ENCODE results near the gene PRMT7. TPM values are rescaled to one million over a fixed set of nuclear protein-coding genes. Genes with fewer than 3 reads are reported as not detected.

PRMT7 gene
- total and polyA plus RNA-seq, 2 donors from 2014 or later, result 20.4 to 33.7 TPM

- H3K27me3 ChIP-seq (ENCODE audit: control insufficient read depth, insufficient read depth, low read length), result no peaks in the 10 kb centered on the region
- TF ChIP-seq CTCF (IDR thresholded peaks at IDR 0.05; ENCODE audit: borderline replicate concordance, extremely low read depth, insufficient read depth), result no peak
- FAIRE-seq (no peak), DNase-seq (peak in 1 of 5 donors; percentile 37)
- H3K4me3 ChIP-seq (ENCODE audit: low read length in 3 of 3), result no peak overlapping the region
- intact Hi-C loops (cut with DNase I), result no loop called here
- no peak overlapping the region for H3K27ac ChIP-seq (ENCODE audit: low read depth in 2 of 2, low read length in 2 of 2)
- H3K9ac ChIP-seq (ENCODE audit: low read length in 3 of 3), result no peak overlapping the region
- H3K4me1 ChIP-seq (ENCODE audit: control insufficient read depth in 2 of 3, insufficient read depth in 2 of 3, low read depth in 1 of 3, low read length in 3 of 3), result no peaks in the 10 kb centered on the region
- H3K9me3 ChIP-seq (ENCODE audit: control insufficient read depth in 2 of 3, insufficient read depth in 1 of 3, low read length in 3 of 3), result no peaks in the 10 kb centered on the region
- peaks cover 0 to 28% (median 27%) of the 10 kb centered on the region in 3 donors for H3K36me3 ChIP-seq (ENCODE audit: control insufficient read depth in 2 of 3, insufficient read depth in 3 of 3, low read length in 3 of 3)
These were observed 34.6 kb downstream of the PRMT7 start for GRCh38 chr16:68345351-68345810.

- Histone ChIP-seq H3K4me1 (ENCODE audit: control insufficient read depth in 2 of 3, insufficient read depth in 2 of 3, low read depth in 1 of 3, low read length in 3 of 3) (no peaks in the 10 kb centered on the region), H3K4me3 (ENCODE audit: low read length in 3 of 3) (no peak overlapping the region), H3K27ac (ENCODE audit: low read depth in 2 of 2, low read length in 2 of 2) (no peak overlapping the region), H3K9me3 (ENCODE audit: control insufficient read depth in 2 of 3, insufficient read depth in 1 of 3, low read length in 3 of 3) (no peaks in the 10 kb centered on the region), H3K9ac (ENCODE audit: low read length in 3 of 3) (no peak overlapping the region), H3K36me3 (ENCODE audit: control insufficient read depth in 2 of 3, insufficient read depth in 3 of 3, low read length in 3 of 3) (peaks cover 0 to 25% (median 24%) of the 10 kb centered on the region in 3 donors), H3K27me3 (ENCODE audit: control insufficient read depth, insufficient read depth, low read length) (no peaks in the 10 kb centered on the region)
- intact Hi-C loops (cut with DNase I), result no loop called here
- DNase-seq, result peak in 1 of 5 donors; percentile 51
- TF ChIP-seq CTCF (IDR thresholded peaks at IDR 0.05; ENCODE audit: borderline replicate concordance, extremely low read depth, insufficient read depth), result no peak
- no peak for FAIRE-seq
These were observed 35.3 kb downstream of the PRMT7 start for GRCh38 chr16:68345958-68346635.

GRCh38 chr16:68346892-68347480, 36.2 kb downstream of the PRMT7 start:
- FAIRE-seq, result no peak
- intact Hi-C loops (cut with DNase I), result no loop called here
- H3K27me3 ChIP-seq (ENCODE audit: control insufficient read depth, insufficient read depth, low read length), result no peaks in the 10 kb centered on the region
- H3K36me3 ChIP-seq (ENCODE audit: control insufficient read depth in 2 of 3, insufficient read depth in 3 of 3, low read length in 3 of 3), result peaks cover 0 to 30% (median 29%) of the 10 kb centered on the region in 3 donors
- TF ChIP-seq CTCF (IDR thresholded peaks at IDR 0.05; ENCODE audit: borderline replicate concordance, extremely low read depth, insufficient read depth), result no peak
- peak in 1 of 5 donors; percentile 37 for DNase-seq
- no peak overlapping the region for H3K27ac ChIP-seq (ENCODE audit: low read depth in 2 of 2, low read length in 2 of 2)
- H3K4me3 ChIP-seq (ENCODE audit: low read length in 3 of 3), result no peak overlapping the region
- H3K4me1 ChIP-seq (ENCODE audit: control insufficient read depth in 2 of 3, insufficient read depth in 2 of 3, low read depth in 1 of 3, low read length in 3 of 3), result no peaks in the 10 kb centered on the region
- no peak overlapping the region for H3K9ac ChIP-seq (ENCODE audit: low read length in 3 of 3)
- H3K9me3 ChIP-seq (ENCODE audit: control insufficient read depth in 2 of 3, insufficient read depth in 1 of 3, low read length in 3 of 3), result no peaks in the 10 kb centered on the region
